Duodenal mucosa (tissue), 2 donors: Measurements from ENCODE around the gene MAN2B1.
A peak's percentile ranks its signal among the peaks of the same experiment; 100 is the strongest.
"Not testable (repeated sequence)": the region's sequence is repeated elsewhere in the genome, so short reads cannot be mapped to it uniquely, and the experiment has no call there.

Experiments used
- H3K27ac ChIP-seq: one replicate; pipeline ENCODE4 v1.7.0; 2013; ENCODE audit warnings: low read depth, low read length
- H3K27me3 ChIP-seq, 2 donors: one replicate each; pipeline ENCODE4 v1.7.0; 2013; ENCODE audit warnings: low read length in 2 of 2, control low read depth in 1 of 2; ENCODE audit not compliant: insufficient read depth in 2 of 2, control insufficient read depth in 1 of 2
- H3K36me3 ChIP-seq, 2 donors: one replicate each; pipeline ENCODE4 v1.7.0; 2013; ENCODE audit warnings: low read length in 2 of 2, control low read depth in 1 of 2; ENCODE audit not compliant: insufficient read depth in 2 of 2, control insufficient read depth in 1 of 2
- H3K4me1 ChIP-seq, 2 donors: one replicate each; pipeline ENCODE4 v1.7.0; 2013; ENCODE audit warnings: low read length in 2 of 2, control low read depth in 1 of 2; ENCODE audit not compliant: insufficient read depth in 2 of 2, control insufficient read depth in 1 of 2
- H3K4me3 ChIP-seq, 2 donors: one replicate each; pipeline ENCODE4 v1.7.0; 2013; ENCODE audit warnings: low read length in 2 of 2, low read depth in 1 of 2
- H3K9ac ChIP-seq, 2 donors: one replicate each; pipeline ENCODE4 v1.7.0; 2013; ENCODE audit warnings: low read length in 2 of 2, low read depth in 1 of 2
- H3K9me3 ChIP-seq, 2 donors: one replicate each; pipeline ENCODE4 v1.7.0; 2013; ENCODE audit warnings: low read length in 2 of 2, control low read depth in 1 of 2; ENCODE audit not compliant: control insufficient read depth in 1 of 2

The MAN2B1 gene

GRCh38 chr19:12703046-12703445 is 36.5 kb upstream of the MAN2B1 start:
- no peaks in the 10 kb centered on the region for H3K9me3 ChIP-seq
- H3K4me3 ChIP-seq = no peak overlapping the region
- H3K36me3 ChIP-seq = peaks cover 36 to 68% of the 10 kb centered on the region in 2 donors
- H3K27ac ChIP-seq = no peak overlapping the region
- H3K4me1 ChIP-seq = no peaks in the 10 kb centered on the region
- H3K9ac ChIP-seq = no peak overlapping the region
- no peaks in the 10 kb centered on the region for H3K27me3 ChIP-seq

DNA sequence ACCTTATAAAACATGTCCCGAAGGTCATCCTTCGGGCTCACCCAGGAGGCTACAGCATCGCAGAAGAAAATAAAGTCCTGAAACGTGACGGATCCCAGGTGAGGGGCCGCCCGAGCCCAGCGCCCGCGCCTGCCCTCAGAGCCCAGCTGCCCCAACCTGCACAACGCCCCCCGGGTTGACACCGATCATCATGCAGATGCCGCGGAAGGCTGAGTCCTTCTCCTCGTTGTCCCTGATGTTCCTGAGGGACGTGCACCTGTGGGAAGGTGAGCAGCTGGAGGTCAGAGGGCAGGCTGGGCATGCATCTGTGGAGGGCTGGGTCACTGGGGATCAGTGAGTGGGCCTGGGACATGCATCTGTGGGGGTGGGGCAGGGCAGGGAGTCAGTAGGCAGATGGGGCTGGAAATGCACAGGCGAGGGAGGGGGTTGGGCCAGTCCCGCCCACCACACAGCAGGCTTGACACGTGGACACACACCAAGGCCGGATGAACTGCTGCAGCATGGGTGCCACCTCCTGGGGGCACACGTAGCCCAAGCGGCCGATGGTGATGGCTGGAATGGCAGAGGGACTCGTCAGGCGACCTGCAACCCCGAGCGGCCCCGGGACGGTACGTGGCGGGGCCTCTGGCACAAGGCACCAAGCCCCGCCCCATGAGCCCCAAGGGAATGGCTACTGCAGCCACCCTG is 35.2 kb upstream of the MAN2B1 start:
- no peak overlapping the region for H3K4me3 ChIP-seq
- peaks cover 5 to 6% of the 10 kb centered on the region in 2 donors for H3K4me1 ChIP-seq
- H3K9me3 ChIP-seq = no peaks in the 10 kb centered on the region
- peaks cover 35 to 58% of the 10 kb centered on the region in 2 donors for H3K36me3 ChIP-seq
- no peaks in the 10 kb centered on the region for H3K27me3 ChIP-seq
- no peak overlapping the region for H3K27ac ChIP-seq
- H3K9ac ChIP-seq = no peak overlapping the region

DNA sequence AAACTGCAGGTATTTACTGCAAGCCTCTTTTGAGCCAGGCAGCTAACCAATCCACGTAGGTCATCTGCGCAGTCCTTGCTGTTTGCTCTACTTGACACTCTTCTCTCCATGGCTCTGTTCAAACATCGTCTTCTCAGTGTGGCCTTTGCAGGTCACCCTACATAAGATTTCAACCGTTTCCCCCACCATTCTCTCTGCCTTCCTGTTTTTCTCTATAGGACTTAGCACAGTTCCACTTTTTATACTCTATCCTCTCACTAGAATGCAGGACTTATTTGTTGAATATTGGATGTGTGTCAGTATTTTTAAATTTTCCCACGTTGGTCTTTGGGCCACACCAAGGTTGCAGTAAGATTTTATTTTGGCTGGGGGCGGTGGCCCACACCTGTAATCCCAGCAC is 31.6 kb upstream of the MAN2B1 start:
- Histone ChIP-seq H3K4me3 (no peak overlapping the region), H3K27ac (no peak overlapping the region), H3K9ac (no peak overlapping the region), H3K27me3 (no peaks in the 10 kb centered on the region), H3K36me3 (peaks cover 10 to 30% of the 10 kb centered on the region in 2 donors), H3K9me3 (no peaks in the 10 kb centered on the region), H3K4me1 (peaks cover 12 to 15% of the 10 kb centered on the region in 2 donors)

- peak overlapping the region in 1 of 2 donors; percentile 91 for H3K4me3 ChIP-seq
- H3K27me3 ChIP-seq, H3K9ac ChIP-seq, H3K27ac ChIP-seq, H3K9me3 ChIP-seq: not testable (repeated sequence)
- H3K4me1 ChIP-seq = peaks cover 12 to 15% of the 10 kb centered on the region in 2 donors
- H3K36me3 ChIP-seq = peaks cover 5 to 23% of the 10 kb centered on the region in 2 donors
Observed at GRCh38 chr19:12697425-12697824, 30.9 kb upstream of the MAN2B1 start.

DNA sequence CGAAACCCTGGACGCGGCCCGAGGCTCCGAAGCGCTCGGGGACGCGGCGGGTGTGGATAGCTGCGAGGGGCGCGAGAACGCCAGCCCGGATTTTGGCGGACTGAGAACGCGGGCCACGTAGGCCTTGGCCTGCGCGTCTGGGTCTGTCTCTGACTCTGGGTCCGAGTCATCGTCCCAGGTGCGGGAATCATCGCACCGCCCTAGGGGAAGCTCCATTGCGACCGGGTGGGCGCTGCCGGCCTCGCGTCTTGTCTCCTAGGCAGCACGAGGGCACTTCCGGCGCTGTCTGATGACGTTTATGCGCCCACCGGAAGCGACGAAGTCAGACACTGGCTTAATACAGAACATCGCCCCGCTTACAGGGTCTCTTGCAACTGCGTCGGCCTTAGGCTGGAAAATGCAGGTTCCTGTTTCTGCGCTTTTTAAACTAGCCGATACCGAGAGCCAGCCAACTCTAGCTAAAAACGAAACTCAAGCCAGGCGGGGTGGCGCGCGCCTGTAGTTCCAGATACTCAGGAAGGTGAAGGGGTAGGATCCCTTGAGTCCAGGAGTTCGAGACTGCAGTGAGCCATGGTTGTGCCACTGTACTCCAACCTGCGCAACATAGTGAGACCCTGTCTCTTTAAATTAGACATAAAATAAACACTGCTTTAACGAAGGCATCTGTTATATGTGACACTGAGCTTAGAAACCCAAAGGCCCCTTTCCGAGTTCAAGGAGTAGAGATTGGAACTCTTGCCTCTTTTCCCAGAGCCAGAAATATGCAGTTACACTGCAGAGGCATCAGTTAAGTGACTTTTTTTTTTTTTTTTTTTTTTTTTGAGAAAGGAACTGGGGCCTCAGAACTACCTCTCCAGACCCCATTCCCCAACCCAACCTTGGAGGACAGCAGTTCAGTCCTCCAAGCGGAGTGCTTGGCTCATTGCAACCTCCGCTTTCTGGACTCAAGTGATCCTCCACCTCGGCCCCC is 30.1 kb upstream of the MAN2B1 start, which contains the start of gene FBXW9:
Gene FBXW9 (minus strand): TSS at position 266 of the 970 bp plus-strand sequence. CDS start 50 bp downstream, at position 216.
- peak within 1 kb of the TSS; percentile 79 for H3K27ac ChIP-seq
- H3K27me3 ChIP-seq = no peaks in the 10 kb centered on the region
- H3K36me3 ChIP-seq = peaks cover 5 to 18% of the 10 kb centered on the region in 2 donors
- H3K9ac ChIP-seq = peak within 1 kb of the TSS; percentile 83 to 86
- H3K4me3 ChIP-seq = peak within 1 kb of the TSS; percentile 91 to 98
- H3K9me3 ChIP-seq = no peaks in the 10 kb centered on the region
- peaks cover 12 to 15% of the 10 kb centered on the region in 2 donors for H3K4me1 ChIP-seq

DNA sequence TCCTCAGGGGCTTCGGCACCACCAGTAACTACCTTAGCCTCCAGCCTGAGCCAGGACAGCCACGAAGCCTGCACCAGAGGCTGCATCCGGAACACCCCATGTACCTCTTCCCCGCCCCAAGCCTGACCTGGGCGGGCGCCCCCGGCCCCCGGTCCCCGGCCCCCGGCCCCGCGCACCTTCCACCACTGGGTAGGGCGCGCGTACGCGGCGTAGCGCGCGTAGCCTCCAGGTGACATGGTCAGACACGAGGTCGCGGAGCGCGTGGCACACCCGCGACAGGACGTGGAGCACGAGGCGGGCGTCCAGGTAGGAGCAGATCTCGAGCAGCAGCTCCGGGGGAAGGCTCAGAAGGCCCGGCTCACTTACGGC is 29.4 kb upstream of the MAN2B1 start:
- H3K9ac ChIP-seq = peak overlapping the region; percentile 83 to 86
- H3K36me3 ChIP-seq = peaks cover 1 to 11% of the 10 kb centered on the region in 2 donors
- peak overlapping the region; percentile 91 to 98 for H3K4me3 ChIP-seq
- H3K27me3 ChIP-seq = no peaks in the 10 kb centered on the region
- peaks cover 12 to 15% of the 10 kb centered on the region in 2 donors for H3K4me1 ChIP-seq
- H3K9me3 ChIP-seq = no peaks in the 10 kb centered on the region
- H3K27ac ChIP-seq = no peak overlapping the region

DNA sequence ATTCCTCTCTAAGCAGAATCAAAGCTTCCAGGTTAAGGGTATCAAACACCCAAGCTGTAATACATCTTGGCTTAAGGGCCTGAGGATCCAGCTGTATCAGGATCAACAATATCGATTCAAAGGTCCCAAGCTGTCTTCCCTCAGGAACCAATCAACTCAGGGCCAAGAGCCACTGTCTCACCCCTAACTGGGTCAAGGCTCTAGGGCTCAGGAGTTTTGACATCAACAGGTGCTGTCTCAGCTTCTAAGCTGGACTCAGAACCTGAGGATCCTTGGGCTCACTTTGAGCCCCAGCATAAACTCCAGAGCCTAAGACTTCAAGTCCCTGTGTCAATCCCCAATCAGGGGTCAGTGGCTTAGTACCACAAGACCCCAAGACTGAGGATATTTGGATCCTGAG is 29.0 kb upstream of the MAN2B1 start:
- Histone ChIP-seq H3K27me3 (no peaks in the 10 kb centered on the region), H3K9me3 (no peaks in the 10 kb centered on the region), H3K27ac (no peak overlapping the region), H3K4me1 (peaks cover 12 to 15% of the 10 kb centered on the region in 2 donors), H3K36me3 (peaks cover 0 to 6% of the 10 kb centered on the region in 2 donors), H3K9ac (peak overlapping the region; percentile 47 to 83), H3K4me3 (peak overlapping the region; percentile 91 to 98)

DNA sequence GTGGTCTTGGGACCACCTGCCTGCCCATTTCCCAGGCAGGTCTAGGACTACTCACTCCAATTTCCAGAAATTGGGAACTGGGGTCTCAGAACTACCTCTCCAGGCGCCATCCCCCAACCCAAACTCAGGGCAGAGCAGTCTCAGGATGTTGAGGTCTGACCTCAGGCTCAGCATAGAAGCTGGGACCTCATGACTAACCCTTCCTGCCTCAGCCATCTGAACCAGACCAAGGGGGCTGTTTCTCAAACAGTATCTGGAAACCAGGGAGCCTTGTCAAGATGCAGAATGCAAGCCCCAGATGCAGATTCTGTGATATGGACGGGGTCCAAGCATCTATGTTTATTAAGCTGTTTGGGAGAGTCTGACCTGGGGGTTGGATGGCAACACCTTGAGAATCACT is 28.6 kb upstream of the MAN2B1 start:
- Histone ChIP-seq H3K36me3 (peaks cover 0 to 4% of the 10 kb centered on the region in 2 donors), H3K4me3 (peak overlapping the region in 1 of 2 donors; percentile 91), H3K9me3 (no peaks in the 10 kb centered on the region), H3K27me3 (no peaks in the 10 kb centered on the region), H3K9ac (no peak overlapping the region), H3K4me1 (peaks cover 12 to 15% of the 10 kb centered on the region in 2 donors), H3K27ac (no peak overlapping the region)

DNA sequence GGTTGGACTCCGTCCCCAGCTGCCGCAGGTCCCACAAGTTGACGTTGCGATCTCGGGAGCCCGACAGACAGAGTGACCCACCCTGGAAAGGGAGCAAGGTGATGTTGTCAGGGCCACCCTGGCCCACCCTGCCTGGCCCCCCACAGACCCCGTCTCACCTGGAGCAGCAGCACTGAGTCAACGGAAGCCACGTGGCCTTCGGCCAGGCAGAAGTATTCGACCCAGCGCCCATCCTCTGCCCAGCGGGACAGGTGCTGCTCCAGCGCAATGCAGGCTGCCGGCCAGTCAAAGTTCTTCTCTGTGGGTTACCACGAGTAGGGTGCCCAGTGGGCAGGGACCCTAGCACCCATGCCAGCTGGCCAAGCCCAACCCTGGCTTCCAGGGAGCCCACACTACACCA is 28.1 kb upstream of the MAN2B1 start:
- Histone ChIP-seq H3K27me3 (no peaks in the 10 kb centered on the region), H3K4me1 (peaks cover 12 to 15% of the 10 kb centered on the region in 2 donors), H3K4me3 (no peak overlapping the region)

GRCh38 chr19:12692960-12693359 is 26.4 kb upstream of the MAN2B1 start:
- Histone ChIP-seq H3K4me3 (no peak overlapping the region), H3K27ac (no peak overlapping the region), H3K27me3 (no peaks in the 10 kb centered on the region), H3K9me3 (no peaks in the 10 kb centered on the region), H3K36me3 (peaks cover 0 to 3% of the 10 kb centered on the region in 2 donors), H3K4me1 (peaks cover 12 to 15% of the 10 kb centered on the region in 2 donors), H3K9ac (no peak overlapping the region)

More for the DNA sequence above, 28.1 kb upstream of the MAN2B1 start:
- Histone ChIP-seq H3K27ac (no peak overlapping the region), H3K36me3 (peaks cover 0 to 3% of the 10 kb centered on the region in 2 donors), H3K9me3 (no peaks in the 10 kb centered on the region), H3K9ac (no peak overlapping the region)
